Activated T-cell treated with anti-CD3 and anti-CD28 coated beads for 4 hours (primary cell): ENCODE measurements around the gene MRPS5.

Source experiments
- DNase-seq: peaks from one replicate; pipeline ENCODE4 v3.0.0-alpha.2; 2020

Gene MRPS5

DNA sequence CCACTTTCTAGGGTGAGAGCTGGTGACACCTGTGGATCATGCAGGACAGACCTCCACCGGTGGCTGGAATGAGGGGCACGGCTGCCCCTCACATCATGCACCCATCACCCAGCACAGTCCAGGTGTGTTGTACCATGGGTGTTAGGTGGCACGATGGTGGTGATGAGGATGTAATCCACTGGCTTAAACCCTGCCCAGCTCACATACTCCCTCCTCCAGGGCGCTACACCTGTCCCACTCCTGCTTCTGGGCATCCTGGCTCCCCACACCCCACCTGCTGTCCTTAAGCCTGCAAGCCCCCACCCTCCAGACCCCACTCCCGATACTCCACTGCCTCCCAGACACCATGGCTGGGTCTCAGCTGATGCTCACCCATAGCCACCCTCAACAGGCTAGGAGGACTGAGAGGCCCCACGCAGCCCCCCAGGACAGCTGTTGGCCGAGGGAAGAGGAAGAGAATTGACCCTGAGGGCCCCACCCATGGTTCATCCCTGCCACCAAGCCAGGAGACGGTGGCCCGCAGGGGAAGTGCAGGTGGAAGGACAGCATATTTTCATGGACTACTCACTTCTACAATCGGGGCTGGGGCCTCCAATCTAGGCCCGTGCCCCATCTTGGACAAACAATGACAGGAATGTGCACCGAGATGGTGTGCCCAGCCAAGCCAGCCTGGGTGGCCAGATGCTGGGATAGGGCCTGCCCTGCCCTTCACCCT is 61.8 kb downstream of the MRPS5 start:
- no peak for DNase-seq

DNA sequence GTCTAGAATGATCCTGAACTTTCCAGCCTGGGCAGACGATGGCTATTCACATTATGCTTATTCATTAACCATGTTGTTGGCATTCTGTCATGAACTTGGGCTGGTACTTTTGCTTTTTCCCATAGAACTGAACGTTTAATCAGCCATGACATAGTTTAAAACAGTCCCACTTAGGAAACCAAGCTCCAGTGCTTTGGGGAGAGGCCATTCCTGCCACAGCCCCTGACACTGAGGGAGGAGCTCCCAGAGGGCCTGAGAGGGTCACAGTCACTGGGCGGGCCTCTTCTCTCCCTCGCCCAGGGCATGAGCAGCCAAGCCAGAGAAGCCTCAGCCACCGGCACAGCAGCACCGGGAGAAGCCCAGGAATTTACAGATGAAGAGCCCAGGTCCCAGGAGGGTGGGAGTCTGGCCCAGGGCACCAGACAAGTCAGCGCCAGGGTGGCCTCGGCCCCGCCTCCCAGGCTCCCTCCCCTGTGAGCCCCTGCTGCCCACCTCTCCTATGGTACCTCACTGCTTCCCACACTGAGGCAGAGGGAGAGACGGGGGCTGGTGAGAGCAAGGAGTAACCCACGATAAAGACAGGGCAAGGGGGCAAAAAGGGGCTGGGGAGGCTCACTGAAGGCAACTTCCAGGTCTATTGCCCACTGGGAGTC is 62.5 kb downstream of the MRPS5 start:
- no peak for DNase-seq

DNA sequence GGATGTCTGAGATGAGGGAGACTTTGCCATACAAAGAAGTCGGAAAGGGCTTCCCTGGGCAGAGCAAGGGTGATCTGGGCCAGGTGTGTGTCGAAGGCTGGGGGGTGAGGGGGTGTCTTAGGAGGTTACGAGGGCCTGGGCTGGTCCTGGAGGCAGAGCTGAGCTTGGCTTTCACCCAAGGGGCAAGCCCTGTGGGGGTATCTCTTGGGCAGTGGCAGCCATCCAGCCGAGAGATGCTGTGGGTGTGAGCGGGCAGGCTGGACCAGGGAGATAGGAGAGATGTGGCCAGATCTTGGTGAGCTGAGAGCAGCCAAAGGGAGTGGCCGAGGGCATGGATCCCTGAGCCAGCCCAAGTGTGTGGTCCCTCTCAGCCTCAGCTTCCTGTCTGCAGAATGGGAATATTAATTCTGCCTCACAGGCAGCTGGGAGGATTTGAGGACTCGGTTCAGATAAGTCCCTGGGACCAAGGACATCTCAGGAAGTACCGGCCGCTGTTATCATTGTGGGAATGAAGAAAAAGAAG is 63.1 kb downstream of the MRPS5 start:
- DNase-seq = no peak

DNA sequence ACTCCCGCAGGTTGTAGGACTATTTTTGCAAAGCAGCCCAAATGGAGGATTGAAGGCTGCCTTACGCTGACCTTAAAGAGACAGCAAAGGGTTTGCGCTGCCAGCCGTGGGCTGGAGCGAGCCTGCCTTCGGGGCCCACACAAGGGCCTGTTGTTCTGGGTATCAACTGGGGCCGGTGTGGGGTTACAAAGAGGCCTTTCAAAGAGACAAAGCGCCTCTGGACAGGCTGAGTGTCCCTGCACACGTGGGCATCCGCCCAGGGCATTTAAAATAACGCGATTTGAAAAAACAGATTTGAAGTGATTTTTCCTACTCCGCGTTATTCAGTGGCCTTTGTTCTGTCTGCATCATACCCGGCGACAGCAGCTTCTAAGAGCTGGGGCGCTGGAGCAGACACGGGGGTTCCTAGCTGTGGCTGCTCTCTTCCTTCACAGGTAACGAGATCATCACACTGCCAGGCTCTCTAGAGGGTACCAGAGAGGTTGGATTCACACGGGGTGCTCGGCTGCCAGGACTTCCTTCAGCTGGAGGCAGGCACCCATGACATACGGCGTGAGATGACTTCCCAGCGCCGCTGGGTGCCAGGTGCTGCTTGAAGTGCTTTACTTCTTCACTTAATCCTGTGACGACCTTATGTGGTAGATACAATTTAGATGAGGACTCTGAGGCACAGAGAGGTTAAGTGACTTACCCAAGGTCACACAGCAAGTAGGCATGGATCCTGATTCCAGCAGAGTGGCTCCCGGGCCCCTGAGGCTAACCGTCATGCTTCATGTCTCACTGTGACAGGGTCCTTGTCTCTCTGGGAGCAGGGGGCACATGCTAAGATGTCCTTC is 63.9 kb downstream of the MRPS5 start:
- no peak for DNase-seq

DNA sequence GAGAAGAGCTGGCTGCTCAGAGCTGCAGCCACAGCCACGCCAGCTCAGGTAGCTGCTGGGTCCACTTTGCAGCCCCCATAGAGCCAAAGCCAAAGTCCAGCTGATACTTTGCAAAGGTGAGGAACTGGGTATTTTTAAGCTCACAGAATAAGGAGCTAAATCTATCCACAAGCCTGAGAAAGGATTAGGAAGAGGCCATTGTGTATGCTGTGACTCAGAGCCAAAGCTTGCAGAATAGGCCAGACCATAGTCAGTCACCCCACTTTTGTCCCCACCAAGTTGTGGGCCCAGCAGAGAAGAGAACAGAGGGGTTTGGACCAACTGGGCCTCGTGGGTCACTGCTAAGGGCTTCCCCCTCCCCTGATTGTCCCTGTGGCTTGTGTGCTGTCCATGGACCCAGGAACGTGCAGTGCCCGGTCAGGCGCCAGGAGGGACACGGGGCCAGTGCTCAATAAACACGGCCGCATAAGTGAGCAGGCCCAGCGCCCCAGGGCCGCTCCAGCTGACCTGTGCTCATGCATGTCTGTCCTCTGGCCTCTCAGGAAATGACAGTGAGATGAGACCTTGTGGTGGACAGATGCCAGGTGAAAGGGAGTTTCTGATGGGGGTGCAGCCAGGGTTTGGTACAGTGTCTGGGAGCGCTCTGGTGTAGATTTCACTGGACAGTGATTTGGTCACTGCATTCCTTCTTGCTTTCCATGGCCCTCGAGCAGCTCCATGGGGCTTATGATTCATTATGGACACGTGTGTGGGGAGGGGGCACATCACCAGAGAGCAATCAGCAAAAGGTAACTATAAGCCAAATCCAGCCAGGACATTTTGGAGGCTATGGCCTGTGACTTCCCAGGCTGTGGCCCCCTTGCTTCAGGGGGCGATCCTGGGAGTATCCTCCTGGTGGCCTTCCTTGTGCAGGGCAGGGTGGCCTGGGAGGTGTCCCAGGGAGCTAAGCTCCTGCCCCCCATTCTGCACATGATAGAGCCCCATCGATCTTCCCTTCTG is 64.8 kb downstream of the MRPS5 start:
- DNase-seq = no peak

DNA sequence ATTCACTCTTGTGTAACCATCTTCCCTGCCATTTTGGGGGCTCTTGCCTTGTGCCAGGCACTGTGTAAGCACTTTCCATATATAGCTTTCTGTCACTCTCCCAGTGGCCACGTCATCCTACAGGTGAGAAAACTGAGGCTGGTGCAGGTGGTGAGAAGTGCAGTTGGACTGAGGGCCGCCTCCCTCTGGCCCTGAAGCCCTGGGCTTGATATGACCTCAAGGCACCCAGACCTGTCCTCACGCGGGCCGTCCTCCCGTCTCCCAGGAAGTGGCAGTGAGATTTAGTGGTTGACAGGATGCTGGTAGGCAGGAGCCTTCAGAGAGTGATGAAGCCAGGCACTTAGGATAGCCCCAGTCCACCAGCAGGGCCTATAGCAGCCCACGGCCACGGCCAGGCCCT is 65.6 kb downstream of the MRPS5 start:
- DNase-seq = no peak

DNA sequence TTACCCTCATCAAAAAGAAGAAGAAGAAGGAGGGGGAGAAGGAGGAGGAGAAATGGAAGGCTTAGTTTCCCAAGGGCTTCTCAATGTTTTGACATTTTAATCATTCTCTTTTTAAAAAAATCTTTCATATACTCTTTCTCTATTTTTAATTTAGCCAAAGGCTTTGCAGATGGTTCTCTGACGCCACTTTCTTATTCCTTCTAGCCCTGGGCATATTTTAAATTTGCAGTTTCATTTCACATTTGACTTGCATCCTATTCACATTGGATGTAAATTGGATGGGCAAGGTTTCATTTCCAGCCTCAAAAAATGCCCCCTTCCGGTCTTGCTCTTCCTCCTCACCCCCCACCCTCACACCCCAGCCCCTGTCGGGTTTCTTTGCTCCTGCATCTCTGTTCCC is 66.3 kb downstream of the MRPS5 start:
- no peak for DNase-seq

DNA sequence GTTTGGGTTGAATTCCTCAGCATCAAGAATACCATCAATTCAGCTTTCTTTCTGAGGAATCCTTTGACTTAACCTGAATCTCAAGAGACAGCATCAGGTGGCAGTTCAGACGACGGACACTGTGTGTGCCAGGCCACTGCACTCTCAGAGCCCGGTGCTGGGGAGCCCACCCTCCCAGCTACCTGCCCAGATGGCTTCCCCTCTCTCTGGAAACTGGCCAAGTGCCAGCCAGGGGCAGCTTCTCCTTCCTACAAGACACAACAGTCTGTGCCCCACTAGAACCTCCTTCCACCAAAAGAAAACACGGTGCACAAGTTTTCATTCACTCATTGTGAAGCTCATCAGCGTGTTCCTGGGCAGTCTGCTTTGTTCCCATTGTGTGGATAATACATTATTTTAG is 67.6 kb downstream of the MRPS5 start:
- no peak for DNase-seq

DNA sequence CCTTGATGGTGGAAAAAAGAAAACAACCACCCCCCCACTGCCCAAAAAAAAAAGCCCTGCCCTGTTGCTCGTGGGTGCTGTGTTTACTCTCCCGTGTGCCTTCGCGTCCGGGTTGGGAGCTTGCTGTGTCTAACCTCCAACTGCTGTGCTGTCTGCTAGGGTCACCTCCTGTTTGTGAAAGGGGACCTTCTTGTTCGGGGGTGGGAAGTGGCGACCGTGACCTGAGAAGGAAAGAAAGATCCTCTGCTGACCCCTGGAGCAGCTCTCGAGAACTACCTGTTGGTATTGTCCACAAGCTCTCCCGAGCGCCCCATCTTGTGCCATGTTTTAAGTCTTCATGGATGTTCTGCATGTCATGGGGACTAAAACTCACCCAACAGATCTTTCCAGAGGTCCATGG is 68.1 kb downstream of the MRPS5 start:
- DNase-seq = no peak

DNA sequence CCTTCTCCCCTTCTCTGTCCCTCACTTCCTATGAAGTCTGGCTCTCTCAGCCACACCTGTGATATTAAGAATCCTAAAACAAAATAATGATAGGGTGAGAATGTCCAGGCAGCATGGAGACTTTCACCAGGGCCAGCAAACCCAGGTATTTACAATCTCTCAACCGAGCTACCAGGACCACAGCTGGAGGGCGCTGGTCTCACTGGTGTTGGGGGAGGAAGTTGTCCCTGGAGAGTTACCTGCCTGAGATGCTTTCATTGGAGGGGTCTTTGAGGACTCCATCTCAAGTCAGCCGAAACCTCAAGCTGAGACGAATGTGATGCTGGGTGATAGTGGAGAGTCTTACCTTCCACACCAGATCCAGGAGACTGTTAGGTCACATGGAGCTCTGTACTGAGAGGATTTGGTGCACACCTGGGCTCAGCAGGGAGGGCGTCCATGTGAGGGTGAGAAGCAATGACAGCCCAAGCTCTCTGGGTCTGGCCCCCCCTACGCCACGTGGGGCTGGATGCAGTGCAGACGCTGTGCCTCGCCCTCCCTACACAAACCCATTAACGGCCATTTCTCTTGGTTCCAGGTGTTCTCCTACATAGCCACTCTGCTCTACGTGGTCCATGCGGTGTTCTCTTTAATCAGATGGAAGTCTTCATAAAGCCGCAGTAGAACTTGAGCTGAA is 68.7 kb downstream of the MRPS5 start:
- no peak for DNase-seq

DNA sequence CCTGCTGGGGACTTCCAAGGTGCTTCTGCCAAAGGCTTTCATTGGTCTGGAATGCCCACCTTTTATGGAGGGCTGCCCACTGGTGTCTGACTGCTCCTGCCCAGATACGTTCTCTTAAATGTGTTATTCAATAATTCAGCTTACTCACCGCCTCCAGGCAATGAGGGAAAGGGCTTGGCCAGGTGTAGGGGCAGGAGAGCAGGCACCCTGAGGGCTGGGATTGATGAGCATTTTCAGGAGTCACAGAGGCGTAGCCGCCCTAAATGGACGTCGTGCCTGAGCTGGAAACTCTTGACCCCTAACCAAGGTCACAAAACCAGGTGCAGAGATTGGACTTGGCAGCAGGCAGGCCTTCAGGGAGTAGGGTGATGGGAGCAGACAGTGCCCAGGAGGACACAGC is 69.3 kb downstream of the MRPS5 start:
- DNase-seq = no peak

DNA sequence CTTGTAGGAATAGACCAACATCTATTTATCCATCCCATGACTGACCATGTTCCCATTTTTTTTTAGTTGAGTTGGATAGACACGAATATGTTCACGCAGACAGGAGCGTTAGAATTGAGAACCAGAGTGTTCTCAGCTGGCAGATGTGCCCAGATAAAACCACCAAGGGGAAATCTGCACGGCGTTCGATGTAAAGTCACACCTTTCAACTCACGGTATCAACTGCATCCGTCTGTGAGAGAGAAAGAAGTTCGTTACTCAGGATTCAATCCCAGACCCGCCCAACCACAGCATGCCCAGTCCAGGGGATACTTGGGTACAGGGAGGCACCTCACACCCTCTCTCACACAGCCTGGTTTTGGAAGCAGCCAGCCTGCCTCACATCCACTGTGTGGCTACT is 70.0 kb downstream of the MRPS5 start:
- DNase-seq = no peak

DNA sequence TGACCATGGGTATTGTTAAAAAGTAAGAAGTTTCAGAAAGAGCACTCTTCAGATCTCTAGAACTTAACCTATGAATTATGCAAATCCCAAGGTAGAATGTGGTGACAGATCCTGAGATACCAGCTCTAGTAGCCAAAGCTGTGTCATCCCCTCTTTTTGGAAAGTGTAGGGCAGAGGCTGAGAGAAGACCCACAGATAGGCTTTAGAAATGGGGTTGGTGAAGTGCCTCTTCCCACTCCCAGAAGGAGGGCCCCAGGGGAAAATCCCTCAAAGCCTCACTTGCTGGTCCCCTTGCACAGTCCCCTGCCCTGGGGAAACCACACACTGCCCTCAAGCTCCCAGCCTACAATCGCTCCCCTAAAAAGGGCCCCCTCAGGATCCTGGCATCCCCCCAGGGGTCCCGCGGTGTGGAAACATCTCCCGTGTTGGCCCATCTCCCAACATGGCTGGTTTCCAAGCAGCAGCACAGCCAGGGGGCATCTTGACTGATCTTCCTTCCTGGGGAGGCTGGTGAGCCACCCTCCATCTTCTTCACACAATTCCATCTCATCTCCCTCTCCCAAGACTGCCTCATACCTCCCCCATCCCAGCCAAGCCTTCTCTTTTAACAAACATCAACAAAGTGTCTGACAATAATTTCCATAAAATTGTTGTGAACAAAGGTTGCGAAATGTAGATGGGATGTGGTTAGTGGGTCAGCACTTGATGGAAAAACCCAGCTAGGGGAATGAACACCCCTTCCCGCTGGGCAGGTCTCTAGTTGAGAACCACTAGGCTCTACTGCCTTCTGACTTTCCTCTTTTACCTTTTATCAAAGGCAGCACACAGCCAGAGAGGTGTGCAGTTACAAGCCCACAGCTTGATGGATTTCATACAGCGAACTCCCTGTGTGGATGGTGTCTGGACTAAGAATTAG is 71.0 kb downstream of the MRPS5 start:
- no peak for DNase-seq

DNA sequence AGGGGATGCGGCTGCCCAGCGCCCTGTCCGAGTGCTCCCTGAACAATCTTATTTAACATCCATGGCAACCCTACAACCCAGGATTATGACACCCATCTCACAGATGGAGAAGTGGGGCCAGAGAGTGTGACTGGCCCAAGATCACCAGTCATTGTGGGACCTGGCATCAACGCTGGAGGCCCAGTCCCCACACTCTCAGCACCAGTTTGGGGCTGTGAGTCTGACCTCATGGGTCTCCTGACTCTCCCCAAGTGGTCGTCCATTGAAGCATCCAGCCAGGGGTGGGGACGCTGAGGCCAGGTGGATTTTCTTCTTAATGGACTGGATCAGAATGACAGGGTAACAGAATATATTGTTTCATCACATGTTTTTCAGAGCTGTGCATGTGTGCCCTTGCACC is 71.6 kb downstream of the MRPS5 start:
- DNase-seq = no peak

DNA sequence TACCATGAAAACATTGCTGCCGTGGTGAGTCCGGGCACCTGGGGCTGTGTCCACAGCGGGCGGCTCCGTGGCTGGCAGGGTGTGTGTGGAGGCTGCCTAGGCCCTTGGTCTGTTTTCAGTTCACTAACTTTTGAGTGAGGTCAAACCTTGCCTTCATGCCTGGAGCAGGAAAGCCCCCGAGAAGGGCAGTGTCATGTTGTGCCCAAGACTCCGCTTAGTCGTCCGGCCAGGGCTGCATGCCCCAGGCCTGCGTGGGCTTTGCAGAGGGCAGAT is 72.0 kb downstream of the MRPS5 start:
- no peak for DNase-seq

DNA sequence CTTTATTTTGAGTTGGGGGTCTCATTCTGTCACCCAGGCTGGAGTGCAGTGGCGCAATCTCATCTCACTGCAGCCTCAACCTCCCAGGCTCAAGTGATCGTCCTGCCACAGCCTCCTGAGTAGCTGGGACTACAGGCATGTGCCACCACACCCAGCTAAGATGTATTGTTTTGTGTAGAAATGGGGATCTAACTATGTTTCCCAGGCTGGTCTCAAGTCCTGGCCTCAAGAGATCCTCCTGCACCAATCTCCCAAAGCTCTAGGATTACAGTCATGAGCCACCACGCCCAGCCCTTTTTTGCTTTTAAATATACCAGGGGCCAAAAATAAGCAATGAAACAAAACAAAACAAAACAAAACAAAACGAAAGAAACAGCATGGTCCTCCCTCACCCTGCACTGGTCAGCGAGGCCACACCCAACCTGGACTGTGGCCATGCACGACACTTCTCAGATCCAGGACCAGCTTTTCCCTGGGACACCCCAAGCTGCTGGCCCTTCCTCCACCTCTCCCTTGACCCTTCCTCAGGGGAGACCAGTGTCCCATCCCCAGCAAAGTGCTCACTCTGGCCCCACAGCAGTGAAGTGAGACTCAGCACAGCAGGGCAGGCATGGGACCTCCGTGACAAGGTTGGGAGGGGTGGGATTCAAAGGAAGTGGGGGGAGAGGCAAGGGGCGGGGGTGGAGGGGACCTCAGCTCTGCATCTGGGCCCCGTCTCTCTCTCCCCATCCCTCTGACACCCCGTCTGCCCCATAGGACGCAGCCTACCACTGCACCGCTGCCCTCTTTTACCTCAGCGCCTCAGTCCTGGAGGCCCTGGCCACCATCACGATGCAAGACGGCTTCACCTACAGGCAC is 72.6 kb downstream of the MRPS5 start:
- no peak for DNase-seq

DNA sequence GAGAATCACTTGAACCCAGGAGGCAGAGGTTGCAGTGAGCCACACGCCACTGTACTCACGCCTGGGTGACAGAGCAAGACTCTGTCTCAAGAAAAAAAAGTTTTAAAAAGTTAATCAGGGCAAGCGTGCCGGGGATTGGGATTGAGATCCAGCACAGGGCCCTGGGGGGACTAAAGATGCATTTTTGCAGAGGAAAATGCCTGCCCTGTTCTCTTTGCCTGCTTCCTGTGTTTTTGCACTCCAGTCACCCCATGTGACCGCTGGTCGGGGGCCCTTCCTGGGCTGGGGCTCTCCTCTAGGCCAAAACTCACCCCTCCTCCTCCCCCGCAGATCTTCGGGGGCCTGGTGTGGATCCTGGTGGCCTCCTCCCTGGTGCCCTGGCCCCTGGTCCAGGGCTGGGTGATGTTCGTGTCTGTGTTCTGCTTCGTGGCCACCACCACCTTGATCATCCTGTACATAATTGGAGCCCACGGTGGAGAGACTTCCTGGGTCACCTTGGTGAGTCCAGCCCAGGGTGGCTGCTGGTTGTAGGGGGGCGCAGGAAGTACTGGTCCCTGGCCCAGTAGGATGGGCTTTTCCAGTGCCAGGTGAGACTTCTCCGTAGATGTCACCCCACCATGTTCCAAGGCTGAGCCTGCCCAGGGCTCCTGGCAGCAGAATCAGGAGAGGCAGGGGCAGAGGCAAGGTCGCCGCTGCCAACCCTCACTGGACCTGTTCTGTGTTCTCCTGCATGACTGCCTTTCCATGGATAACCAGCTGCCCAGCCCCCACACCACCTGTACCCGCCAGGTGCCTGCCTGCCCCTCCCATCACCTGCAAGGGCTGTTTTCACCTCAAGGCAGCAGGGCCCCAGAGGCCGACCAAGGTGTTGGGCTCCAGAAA is 73.7 kb downstream of the MRPS5 start:
- DNase-seq = no peak

DNA sequence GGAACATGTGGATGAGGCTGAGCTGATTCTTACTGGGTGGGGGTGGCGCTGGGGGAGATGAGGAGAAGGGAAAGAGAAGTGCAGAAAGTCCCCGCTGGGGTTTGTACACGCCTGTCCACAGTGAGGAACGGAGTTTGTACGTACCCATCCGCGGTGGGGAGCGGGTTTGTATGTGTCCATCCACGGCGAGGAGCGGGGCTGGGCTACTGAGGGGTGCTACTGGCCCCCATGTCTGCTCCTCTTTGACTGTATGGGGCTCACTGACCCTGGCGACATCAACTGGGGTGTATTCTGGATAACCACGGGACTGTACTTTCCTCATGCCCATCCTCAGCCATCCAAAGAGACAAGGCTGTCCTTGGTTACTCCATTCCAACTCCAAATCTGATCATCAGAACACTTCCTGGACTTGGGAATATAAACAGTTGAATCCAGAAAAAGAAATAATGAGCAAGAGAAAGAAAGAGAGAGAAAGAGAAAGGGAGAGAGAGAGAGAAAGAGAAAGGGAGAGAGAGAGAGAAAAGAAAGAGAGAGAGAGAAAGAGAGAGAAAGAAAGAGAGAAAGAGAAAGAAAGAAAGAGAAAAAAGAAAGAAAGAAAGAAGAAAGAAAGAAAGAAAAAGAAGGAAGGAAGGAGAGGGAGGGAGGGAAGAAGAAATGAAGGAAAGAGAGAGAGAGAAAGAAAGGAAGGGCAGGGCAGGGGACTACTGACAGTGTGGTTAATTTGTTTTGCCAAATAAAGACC is 75.1 kb downstream of the MRPS5 start:
- DNase-seq = no peak
